H1 (cell line): Measurements from ENCODE around the gene WEE1. TPM values are rescaled to one million over a fixed set of nuclear protein-coding genes. Genes with fewer than 3 reads are reported as not detected.
A peak's percentile ranks its signal among the peaks of the same experiment; 100 is the strongest.

Source experiments
- CTCF ChIA-PET: fragments of 300-600 bp; sonication (Branson Sonifier 250); formaldehyde crosslinking; loops from one replicate; lab custom pipeline; 2021; ENCODE audit not compliant: partially characterized antibody; lab: Charles Lee
- POLR2A ChIA-PET: fragments of 300-600 bp; sonication (Branson Sonifier 250); formaldehyde crosslinking; loops from one replicate; lab custom pipeline; 2021; ENCODE audit warnings: inconsistent platforms; ENCODE audit not compliant: partially characterized antibody; lab: Charles Lee
- DNase-seq, 2 experiments: peaks; one replicate each; pipeline versions ENCODE4 v3.0.0 to v3.0.0-alpha.2; 2010 to 2022; ENCODE audit warnings: low spot score in 2 of 2, low read depth in 1 of 2, mixed read lengths in 1 of 2
- FAIRE-seq: peaks from 2 replicates; lab custom pipeline; 2011; peaks lifted over from hg19 to GRCh38; lab: Jason Lieb, UNC
- H2AFZ ChIP-seq: 2 replicates; pipeline ENCODE4 v1.8.1; 2012; ENCODE audit warnings: low read length, inconsistent platforms
- H2AK5ac ChIP-seq: 2 replicates; pipeline ENCODE4 v1.6.1; 2013; ENCODE audit warnings: low read depth, low read length
- H2BK120ac ChIP-seq: replicated peaks from 2 replicates; pipeline ENCODE3; 2013; ENCODE audit warnings: low read depth, low read length, inconsistent platforms
- H2BK12ac ChIP-seq: 2 replicates; pipeline ENCODE4 v1.6.1; 2013; ENCODE audit warnings: low read depth, low read length
- H2BK15ac ChIP-seq: 2 replicates; pipeline ENCODE4 v1.6.1; 2013; ENCODE audit warnings: low read length
- H2BK20ac ChIP-seq: 2 replicates; pipeline ENCODE4 v1.6.1; 2013; ENCODE audit warnings: low read length
- H2BK5ac ChIP-seq: 2 replicates; pipeline ENCODE4 v1.6.1; 2013; ENCODE audit warnings: low read depth, low read length
- H3K14ac ChIP-seq: 2 replicates; pipeline ENCODE4 v1.6.1; 2013; ENCODE audit warnings: inconsistent platforms; ENCODE audit not compliant: insufficient read length
- H3K18ac ChIP-seq: 2 replicates; pipeline ENCODE4 v1.6.1; 2013; ENCODE audit warnings: low read length; ENCODE audit errors: extremely low read depth
- H3K23ac ChIP-seq: 2 replicates; pipeline ENCODE4 v1.6.1; 2013; ENCODE audit warnings: inconsistent platforms; ENCODE audit not compliant: insufficient read length
- H3K23me2 ChIP-seq: 2 replicates; pipeline ENCODE4 v1.6.1; 2013; ENCODE audit warnings: low read depth, low read length
- H3K27ac ChIP-seq: 2 replicates; pipeline ENCODE4 v1.6.1; 2011; ENCODE audit warnings: low read depth, low read length, inconsistent platforms
- H3K27me3 ChIP-seq, 4 experiments: replicated peaks in 1 of 4; 1 replicate in 1 of 4; 2 replicates in 3 of 4; pipeline versions ENCODE4 v1.6.1 to v1.8.1; 2011 to 2013; ENCODE audit warnings: low read length in 3 of 4, mild to moderate bottlenecking in 3 of 4, inconsistent platforms in 2 of 4, mixed read lengths in 2 of 4, moderate library complexity in 1 of 4; ENCODE audit not compliant: control insufficient read depth in 3 of 4, insufficient read depth in 3 of 4; ENCODE audit errors: extremely low read depth in 1 of 4
- H3K36me3 ChIP-seq, 4 experiments: 2 replicates each; pipeline versions ENCODE4 v1.6.1 to v1.8.1; 2011 to 2013; ENCODE audit warnings: mild to moderate bottlenecking in 4 of 4, low read length in 3 of 4, moderate library complexity in 2 of 4, control low read depth in 1 of 4, inconsistent platforms in 1 of 4; ENCODE audit not compliant: insufficient read depth in 4 of 4, control insufficient read depth in 2 of 4
- H3K4ac ChIP-seq: replicated peaks from 2 replicates; pipeline ENCODE3; 2013; ENCODE audit warnings: low read length, low read depth, mixed read lengths, inconsistent platforms; ENCODE audit not compliant: insufficient read length
- H3K4me1 ChIP-seq, 4 experiments: replicated peaks in 1 of 4; 1 replicate in 1 of 4; 2 replicates in 3 of 4; pipeline versions ENCODE4 v1.6.1 to v1.8.1; 2011 to 2013; ENCODE audit warnings: low read length in 3 of 4, inconsistent platforms in 2 of 4, mixed read lengths in 1 of 4; ENCODE audit not compliant: insufficient read depth in 4 of 4, control insufficient read depth in 3 of 4
- H3K4me2 ChIP-seq, 2 experiments: 2 replicates each; pipeline versions ENCODE4 v1.6.1 to v1.8.1; 2011 to 2013; ENCODE audit warnings: low read depth in 2 of 2, low read length in 2 of 2, control low read depth in 1 of 2, inconsistent platforms in 1 of 2, mild to moderate bottlenecking in 1 of 2; ENCODE audit not compliant: insufficient read depth in 1 of 2
- H3K4me3 ChIP-seq, 4 experiments: fragments of 200-600, 300-600 bp in 1 of 4; sonication (generic), shearing (Covaris generic), sonication (Bioruptor Twin) in 1 of 4; 2 replicates each; pipeline versions ENCODE4 v1.5.1 to v1.8.1; 2011 to 2016; ENCODE audit warnings: low read length in 4 of 4, low read depth in 3 of 4, control low read depth in 2 of 4, inconsistent platforms in 2 of 4, mild to moderate bottlenecking in 2 of 4, mixed read lengths in 1 of 4, moderate library complexity in 1 of 4; ENCODE audit not compliant: insufficient read depth in 2 of 4; ENCODE audit errors: extremely low read depth in 1 of 4
- H3K56ac ChIP-seq: replicated peaks from 2 replicates; pipeline ENCODE3; 2013; ENCODE audit warnings: low read depth, mild to moderate bottlenecking, mixed read lengths, low read length, inconsistent platforms; ENCODE audit not compliant: insufficient read length
- H3K79me1 ChIP-seq: 2 replicates; pipeline ENCODE4 v1.6.1; 2013; ENCODE audit warnings: low read depth, low read length, control low read depth
- H3K79me2 ChIP-seq, 2 experiments: 2 replicates each; pipeline versions ENCODE4 v1.6.1 to v1.8.1; 2012 to 2013; ENCODE audit warnings: low read length in 2 of 2, mild to moderate bottlenecking in 2 of 2, inconsistent platforms in 1 of 2; ENCODE audit not compliant: insufficient read depth in 2 of 2, control insufficient read depth in 1 of 2
- H3K9ac ChIP-seq, 4 experiments: replicated peaks in 1 of 4; 1 replicate in 1 of 4; 2 replicates in 3 of 4; pipeline versions ENCODE4 v1.6.1 to v1.8.1; 2011 to 2013; ENCODE audit warnings: low read depth in 3 of 4, low read length in 3 of 4, control low read depth in 2 of 4, mild to moderate bottlenecking in 2 of 4, moderate library complexity in 2 of 4, inconsistent platforms in 1 of 4; ENCODE audit errors: extremely low read depth in 1 of 4
- H3K9me3 ChIP-seq, 2 experiments: 2 replicates each; pipeline versions ENCODE4 v1.6.1 to v1.8.1; 2012 to 2013; ENCODE audit warnings: mild to moderate bottlenecking in 2 of 2, moderate library complexity in 2 of 2, control low read depth in 1 of 2, inconsistent platforms in 1 of 2, low read depth in 1 of 2, low read length in 1 of 2, mixed read lengths in 1 of 2; ENCODE audit not compliant: insufficient read depth in 2 of 2
- H4K20me1 ChIP-seq, 2 experiments: replicated peaks in 1 of 2; 2 replicates each; pipeline versions ENCODE3 to v1.8.1; 2011 to 2013; ENCODE audit warnings: inconsistent platforms in 2 of 2, low read length in 2 of 2, mild to moderate bottlenecking in 1 of 2; ENCODE audit not compliant: insufficient read depth in 2 of 2, control insufficient read depth in 1 of 2
- H4K5ac ChIP-seq: 2 replicates; pipeline ENCODE4 v1.6.1; 2013; ENCODE audit warnings: low read length, low read depth, mixed read lengths, inconsistent platforms; ENCODE audit not compliant: insufficient read length
- H4K8ac ChIP-seq: 2 replicates; pipeline ENCODE4 v1.8.0; 2013; ENCODE audit warnings: mild to moderate bottlenecking, moderate library complexity, low read length, inconsistent platforms; ENCODE audit not compliant: insufficient read depth; ENCODE audit errors: extremely low read depth
- H4K91ac ChIP-seq: replicated peaks from 2 replicates; pipeline ENCODE3; 2013; ENCODE audit warnings: low read length, mixed read lengths, inconsistent platforms; ENCODE audit not compliant: insufficient read length
- ASH2L ChIP-seq: fragments of 200-600, 300-600 bp; sonication (generic); IDR thresholded peaks from one replicate; pipeline ENCODE4 v1.7.1; 2017; ENCODE audit warnings: low read length
- CBX8 ChIP-seq: fragments of 300-800, 300-1000 bp; sonication (generic); IDR thresholded peaks from 2 replicates; pipeline ENCODE4 v1.7.1; 2016; ENCODE audit warnings: low read depth, low read length, borderline replicate concordance
- EGR1 ChIP-seq: IDR thresholded peaks from 2 replicates; pipeline ENCODE4 v1.6.1; 2011; ENCODE audit warnings: low read depth, low read length, borderline replicate concordance
- GABPA ChIP-seq: IDR thresholded peaks from 2 replicates; pipeline ENCODE4 v1.6.1; 2011; ENCODE audit warnings: mild to moderate bottlenecking, low read length, moderate library complexity, borderline replicate concordance; ENCODE audit not compliant: insufficient read depth
- RNF2 ChIP-seq: fragments of 200-900, 300-1000 bp; sonication (generic); IDR thresholded peaks from 2 replicates; pipeline ENCODE4 v1.7.1; 2016; ENCODE audit warnings: borderline replicate concordance, low read depth, mild to moderate bottlenecking, antibody characterized with exemption, low read length; ENCODE audit not compliant: poor library complexity, severe bottlenecking; ENCODE audit errors: missing control alignments
- WGBS, 2 experiments: shearing (Covaris generic) in 1 of 2; methylation state at CpG; one replicate each; pipeline versions ENCODE4 v1.1.6 to v1.1.7; 2013 to 2015; ENCODE audit warnings: low lambda C conversion rate in 2 of 2, mixed read lengths in 2 of 2, inconsistent platforms in 1 of 2, low coverage in 1 of 2, missing lambda C conversion rate in 1 of 2; ENCODE audit not compliant: insufficient replicate concordance in 2 of 2, insufficient coverage in 1 of 2, insufficient read length in 1 of 2; ENCODE audit errors: extremely low coverage in 1 of 2, missing lambda C conversion rate in 1 of 2; 5-methylcytosine and 5-hydroxymethylcytosine counted together
- polyA plus RNA-seq, 7 experiments: library from polyadenylated mRNA; depleted of rRNA in 3 of 7; stranded (reverse) in 5 of 7; unstranded in 2 of 7; fragments of >200 nt in 5 of 7; fragments of 200-250 nt in 2 of 7; gene quantifications; 1 replicate in 5 of 7; 2 replicates in 1 of 7; 4 replicates in 1 of 7; pipeline versions ENCODE4 v1.2.1 to v1.2.3, GENCODE V29; 2011 to 2013; ENCODE audit warnings: missing spikeins in 2 of 7, mixed read lengths in 2 of 7
- total RNA-seq: library from RNA; stranded (reverse); fragmentation: NEBNext Ultra II Directional; extraction: Animal tissue kit (Norgen Biotek cat#: 25700); gene quantifications from 2 replicates; pipeline ENCODE4 v1.2.1, GENCODE V29; 2021

The WEE1 gene
- total and polyA plus RNA-seq, 2 of the 8 experiments (the other 6 are each of a cell fraction or from before 2014, with no cell fraction given): 40.8 to 120 TPM

DNA sequence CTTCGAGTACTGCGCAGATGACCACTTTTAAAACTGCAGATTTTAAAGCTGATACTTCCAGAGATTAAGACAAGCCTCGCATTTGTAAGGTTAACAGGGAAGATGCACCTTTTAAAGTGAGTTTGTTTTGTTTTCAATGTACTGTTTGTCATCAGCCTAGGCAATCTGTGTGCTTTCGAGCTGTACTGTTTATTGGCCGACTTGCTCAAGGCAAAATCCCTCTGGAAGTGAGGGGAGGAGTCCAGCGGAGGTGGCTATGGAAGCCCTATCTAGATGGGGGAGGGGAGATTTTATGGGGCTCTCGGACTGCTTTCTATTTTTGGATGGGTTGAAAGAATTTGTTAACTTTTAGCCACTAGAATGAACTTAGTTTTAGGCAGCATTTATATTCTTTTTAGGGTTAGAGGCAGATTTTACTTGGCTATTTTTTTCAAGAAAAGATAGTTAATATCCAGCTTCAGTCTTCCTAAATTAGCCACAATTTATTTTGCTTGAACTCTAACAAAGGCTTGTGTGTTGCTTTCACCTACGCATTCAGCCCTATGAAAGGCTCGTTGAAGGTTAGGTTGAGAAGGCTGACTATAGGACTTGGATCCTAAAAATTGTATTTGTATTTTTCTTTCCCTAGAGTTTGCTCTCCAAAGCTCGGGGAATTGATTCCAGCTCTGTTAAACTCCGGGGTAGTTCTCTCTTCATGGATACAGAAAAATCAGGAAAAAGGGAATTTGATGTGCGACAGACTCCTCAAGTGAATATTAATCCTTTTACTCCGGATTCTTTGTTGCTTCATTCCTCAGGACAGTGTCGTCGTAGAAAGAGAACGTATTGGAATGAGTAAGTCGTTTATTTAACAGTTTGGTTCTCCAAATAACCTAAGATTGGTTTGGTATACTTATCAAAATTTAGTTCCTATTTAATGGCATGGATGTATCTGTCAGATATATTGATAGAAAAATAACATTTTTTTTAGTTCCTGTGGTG lies 2.1 kb downstream of the WEE1 start:
- CTCF ChIA-PET: interaction anchor here (0.6 to 3.4 kb wide), 9 partner anchors 9 to 174 kb away, joined by 3 to 18 read pairs (median 4); no protein-coding TSS in a partner anchor
- no peaks in the 10 kb centered on the region for H3K9me3 ChIP-seq
- peaks cover 12 to 13% of the 10 kb centered on the region in 2 experiments for H4K20me1 ChIP-seq
- TF ChIP-seq RNF2: no peak
- peak; percentile 40 for TF ChIP-seq ASH2L
- no peak for TF ChIP-seq EGR1
- no peak for TF ChIP-seq GABPA
- no peak for TF ChIP-seq CBX8

More for the DNA sequence above, 2.1 kb downstream of the WEE1 start:
- Histone ChIP-seq H3K79me2 (peaks cover 28 to 64% of the 10 kb centered on the region in 2 experiments), H3K36me3 (peaks cover 7 to 50% (median 32%) of the 10 kb centered on the region in 4 experiments), H3K9ac (peak overlapping the region; percentile 85 to 98 (median 92)), H2BK12ac (no peak overlapping the region; the same call in 1 of the 2 replicates), H3K27ac (peak overlapping the region; percentile 90), H2AFZ (no peak overlapping the region), H3K14ac (no peak overlapping the region), H3K27me3 (no peaks in the 10 kb centered on the region), H4K8ac (no peak overlapping the region), H3K23ac (no peak overlapping the region), H3K56ac (peak overlapping the region; percentile 13), H3K23me2 (peaks cover 6% of the 10 kb centered on the region), H4K5ac (no peak overlapping the region), H3K79me1 (no peaks in the 10 kb centered on the region), H3K4ac (no peak overlapping the region), H2BK120ac (no peak overlapping the region), H3K4me2 (peak overlapping the region; percentile 61 to 66), H2BK15ac (no peak overlapping the region), H3K4me3 (peak overlapping the region; percentile 80 to 93 (median 84)), H4K91ac (no peak overlapping the region), H2BK20ac (no peak overlapping the region), H3K4me1 (peaks cover 0 to 5% (median 3%) of the 10 kb centered on the region in 4 experiments; a peak in 4 of 7 replicates), H2AK5ac (no peak overlapping the region), H3K18ac (no peak overlapping the region; the same call in 1 of the 2 replicates), H2BK5ac (no peak overlapping the region; the same call in 1 of the 2 replicates)
- DNase-seq (no peak), FAIRE-seq (peak; percentile 48)
- POLR2A ChIA-PET: interaction anchor here (0.7 to 3.6 kb wide), 14 partner anchors 9 to 115 kb away, joined by 3 to 48 read pairs (median 5); partner anchors contain the start of gene ZNF143
- WGBS, 2 experiments: 9% methylated on average over 17 of the region's 17 CpGs; no CpG with 5 or more reads in 1 of the 2 experiments
